Measurements from ENCODE around the gene RHOC. TPM values are rescaled to one million over a fixed set of nuclear protein-coding genes. Genes with fewer than 3 reads are reported as not detected.

Gene RHOC
- total RNA-seq, 1 experiment from 2014 or later, result 197 TPM

DNA sequence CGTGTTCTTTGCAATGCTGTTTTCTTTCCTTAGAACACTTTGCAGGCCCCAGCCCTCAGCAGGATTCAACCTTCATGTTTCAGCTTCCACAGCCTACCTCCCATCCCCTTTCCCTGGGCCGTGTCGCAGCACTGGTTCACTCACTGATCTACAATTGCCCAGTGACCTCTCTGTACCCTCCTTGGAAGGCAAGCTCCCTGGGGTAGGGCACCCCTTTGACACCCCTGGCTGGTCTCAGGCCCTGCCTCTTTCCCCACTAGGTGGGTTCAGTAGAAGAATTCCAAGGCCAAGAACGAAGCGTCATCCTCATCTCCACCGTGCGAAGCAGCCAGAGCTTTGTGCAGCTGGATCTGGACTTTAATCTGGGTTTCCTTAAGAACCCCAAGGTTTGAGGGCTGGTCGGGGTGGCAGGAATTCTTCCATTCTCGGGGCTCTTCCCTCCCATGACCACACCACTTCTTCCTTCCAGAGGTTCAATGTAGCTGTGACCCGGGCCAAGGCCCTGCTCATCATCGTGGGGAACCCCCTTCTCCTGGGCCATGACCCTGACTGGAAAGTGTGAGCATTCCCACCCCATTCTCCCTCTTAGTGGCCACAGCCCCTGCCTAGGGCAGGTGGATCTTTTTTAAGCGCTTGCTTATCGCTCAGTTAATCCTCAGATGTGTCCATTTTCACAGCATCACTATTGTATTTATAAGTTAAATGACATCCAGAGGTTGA, 7.3 kb downstream of the RHOC start:
- in situ Hi-C loops (cut with HindIII; ENCODE audit: low pct_unique_long_range_greater_than_20kb, low sequenced_read_pairs) (no loop called here), intact Hi-C loops (cut with micrococcal nuclease; ENCODE audit: unreplicated experiment) (no loop called here)
- Histone ChIP-seq H3K4me3 (ENCODE audit: low read depth in 2 of 2, low read length in 2 of 2) (no peak overlapping the region), H3K4me1 (ENCODE audit: control insufficient read depth, insufficient read depth, low read length) (peaks cover 52% of the 10 kb centered on the region), H3K27ac (ENCODE audit: low read length) (peak overlapping the region; percentile 66), H3K9me3 (ENCODE audit: control insufficient read depth, insufficient read depth, low read depth, low read length) (no peaks in the 10 kb centered on the region), H3K36me3 (ENCODE audit: control insufficient read depth, insufficient read depth, low read length) (peaks cover under 1% of the 10 kb centered on the region), H3K27me3 (ENCODE audit: control insufficient read depth, insufficient read depth, low read length) (no peaks in the 10 kb centered on the region)
- ATAC-seq (no peak), DNase-seq (ENCODE audit: low read depth, low spot score) (no peak)
- TF ChIP-seq SIN3A (IDR thresholded peaks at IDR 0.05; ENCODE audit: borderline replicate concordance, insufficient read depth, low read depth, low read length), result no peak
- no peak for TF ChIP-seq POLR2AphosphoS5 (IDR thresholded peaks at IDR 0.05; ENCODE audit: low read depth, low read length)
- TF ChIP-seq, protein P1, sequence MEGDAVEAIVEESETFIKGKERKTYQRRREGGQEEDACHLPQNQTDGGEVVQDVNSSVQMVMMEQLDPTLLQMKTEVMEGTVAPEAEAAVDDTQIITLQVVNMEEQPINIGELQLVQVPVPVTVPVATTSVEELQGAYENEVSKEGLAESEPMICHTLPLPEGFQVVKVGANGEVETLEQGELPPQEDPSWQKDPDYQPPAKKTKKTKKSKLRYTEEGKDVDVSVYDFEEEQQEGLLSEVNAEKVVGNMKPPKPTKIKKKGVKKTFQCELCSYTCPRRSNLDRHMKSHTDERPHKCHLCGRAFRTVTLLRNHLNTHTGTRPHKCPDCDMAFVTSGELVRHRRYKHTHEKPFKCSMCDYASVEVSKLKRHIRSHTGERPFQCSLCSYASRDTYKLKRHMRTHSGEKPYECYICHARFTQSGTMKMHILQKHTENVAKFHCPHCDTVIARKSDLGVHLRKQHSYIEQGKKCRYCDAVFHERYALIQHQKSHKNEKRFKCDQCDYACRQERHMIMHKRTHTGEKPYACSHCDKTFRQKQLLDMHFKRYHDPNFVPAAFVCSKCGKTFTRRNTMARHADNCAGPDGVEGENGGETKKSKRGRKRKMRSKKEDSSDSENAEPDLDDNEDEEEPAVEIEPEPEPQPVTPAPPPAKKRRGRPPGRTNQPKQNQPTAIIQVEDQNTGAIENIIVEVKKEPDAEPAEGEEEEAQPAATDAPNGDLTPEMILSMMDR (IDR thresholded peaks at IDR 0.05), result no peak
- TF ChIP-seq, protein P2, sequence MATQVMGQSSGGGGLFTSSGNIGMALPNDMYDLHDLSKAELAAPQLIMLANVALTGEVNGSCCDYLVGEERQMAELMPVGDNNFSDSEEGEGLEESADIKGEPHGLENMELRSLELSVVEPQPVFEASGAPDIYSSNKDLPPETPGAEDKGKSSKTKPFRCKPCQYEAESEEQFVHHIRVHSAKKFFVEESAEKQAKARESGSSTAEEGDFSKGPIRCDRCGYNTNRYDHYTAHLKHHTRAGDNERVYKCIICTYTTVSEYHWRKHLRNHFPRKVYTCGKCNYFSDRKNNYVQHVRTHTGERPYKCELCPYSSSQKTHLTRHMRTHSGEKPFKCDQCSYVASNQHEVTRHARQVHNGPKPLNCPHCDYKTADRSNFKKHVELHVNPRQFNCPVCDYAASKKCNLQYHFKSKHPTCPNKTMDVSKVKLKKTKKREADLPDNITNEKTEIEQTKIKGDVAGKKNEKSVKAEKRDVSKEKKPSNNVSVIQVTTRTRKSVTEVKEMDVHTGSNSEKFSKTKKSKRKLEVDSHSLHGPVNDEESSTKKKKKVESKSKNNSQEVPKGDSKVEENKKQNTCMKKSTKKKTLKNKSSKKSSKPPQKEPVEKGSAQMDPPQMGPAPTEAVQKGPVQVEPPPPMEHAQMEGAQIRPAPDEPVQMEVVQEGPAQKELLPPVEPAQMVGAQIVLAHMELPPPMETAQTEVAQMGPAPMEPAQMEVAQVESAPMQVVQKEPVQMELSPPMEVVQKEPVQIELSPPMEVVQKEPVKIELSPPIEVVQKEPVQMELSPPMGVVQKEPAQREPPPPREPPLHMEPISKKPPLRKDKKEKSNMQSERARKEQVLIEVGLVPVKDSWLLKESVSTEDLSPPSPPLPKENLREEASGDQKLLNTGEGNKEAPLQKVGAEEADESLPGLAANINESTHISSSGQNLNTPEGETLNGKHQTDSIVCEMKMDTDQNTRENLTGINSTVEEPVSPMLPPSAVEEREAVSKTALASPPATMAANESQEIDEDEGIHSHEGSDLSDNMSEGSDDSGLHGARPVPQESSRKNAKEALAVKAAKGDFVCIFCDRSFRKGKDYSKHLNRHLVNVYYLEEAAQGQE (IDR thresholded peaks at IDR 0.05; ENCODE audit: insufficient read depth in 1 of 2, low read depth in 2 of 2, low read length in 1 of 2), result no peak
- TF ChIP-seq TCF7L2 (IDR thresholded peaks at IDR 0.05; ENCODE audit: low read depth, low read length), result no peak
- POLR2A ChIA-PET, result interaction anchor here (0.6 kb wide), 1 partner anchor 81 kb away, joined by 6 read pairs; no protein-coding TSS in a partner anchor
- CTCF ChIA-PET, result no interaction called here
- no TSS peak for BruUV-seq (replicated peaks)

DNA sequence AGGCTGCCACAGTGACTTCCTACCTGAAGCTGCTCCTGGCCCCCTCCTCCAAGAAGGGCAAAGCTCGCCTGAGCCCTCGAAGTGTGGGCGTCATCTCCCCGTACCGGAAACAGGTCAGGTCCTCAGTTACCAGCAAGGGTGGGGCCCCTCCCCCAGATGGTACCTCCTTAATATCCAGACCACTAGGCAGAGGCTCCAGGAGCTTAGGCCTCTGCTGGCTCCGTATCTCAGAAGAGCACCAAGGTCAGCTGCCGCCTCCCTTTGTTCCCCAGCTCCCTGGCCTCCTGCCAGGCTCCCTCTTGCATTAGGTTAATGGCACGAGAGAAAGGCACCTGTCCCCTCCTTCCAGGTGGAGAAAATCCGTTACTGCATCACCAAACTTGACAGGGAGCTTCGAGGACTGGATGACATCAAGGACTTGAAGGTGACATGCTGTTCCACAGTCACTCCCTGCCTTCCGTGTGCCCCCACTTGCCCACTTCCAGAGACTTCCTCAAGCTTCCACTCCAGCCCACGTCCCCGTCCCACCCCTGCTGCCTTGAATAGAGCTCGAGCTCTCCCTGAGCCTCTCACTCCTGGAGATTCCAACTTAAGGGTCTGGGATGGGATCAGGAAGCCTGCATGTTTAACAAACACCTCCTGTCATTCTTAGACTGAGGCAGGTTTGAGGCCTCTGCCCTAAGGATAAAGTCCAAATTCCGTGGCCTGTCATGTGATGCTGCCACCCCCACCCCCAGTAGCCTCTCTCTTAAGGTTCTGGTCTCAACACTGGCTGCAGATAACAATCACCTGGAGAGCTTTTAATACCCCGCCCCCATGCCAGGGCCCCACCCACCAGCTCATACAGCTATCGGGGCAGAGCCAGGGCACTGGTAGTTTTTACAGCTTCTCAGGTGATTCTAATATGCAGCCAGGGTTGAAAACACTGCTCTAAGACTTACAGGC, 8.3 kb downstream of the RHOC start:
- ATAC-seq, result no peak
- no peaks in the 10 kb centered on the region; the same call in 1 of the 2 replicates for H3K36me3 ChIP-seq (ENCODE audit: control insufficient read depth, insufficient read depth, low read length)
- no peak for DNase-seq (ENCODE audit: low read depth, low spot score)
- no TSS peak for BruUV-seq (replicated peaks)
- ChIA-PET CTCF (interaction anchor here (0.6 kb wide), 1 partner anchor 13 kb away, joined by 6 read pairs; no protein-coding TSS in a partner anchor), POLR2A (interaction anchor here (0.6 kb wide), 1 partner anchor 80 kb away, joined by 6 read pairs; no protein-coding TSS in a partner anchor)
- H3K27ac ChIP-seq (ENCODE audit: low read length), result peak overlapping the region; percentile 66; the same call in 1 of the 2 replicates
- intact Hi-C loops (cut with micrococcal nuclease; ENCODE audit: unreplicated experiment), result no loop called here
- peaks cover 43% of the 10 kb centered on the region for H3K4me1 ChIP-seq (ENCODE audit: control insufficient read depth, insufficient read depth, low read length)
- H3K27me3 ChIP-seq (ENCODE audit: control insufficient read depth, insufficient read depth, low read length), result no peaks in the 10 kb centered on the region
- no peak overlapping the region for H3K4me3 ChIP-seq (ENCODE audit: low read depth in 2 of 2, low read length in 2 of 2)
- no peak for TF ChIP-seq SIN3A (IDR thresholded peaks at IDR 0.05; ENCODE audit: borderline replicate concordance, insufficient read depth, low read depth, low read length)
- TF ChIP-seq, protein P2 (IDR thresholded peaks at IDR 0.05; ENCODE audit: insufficient read depth in 1 of 2, low read depth in 2 of 2, low read length in 1 of 2), result no peak
- TF ChIP-seq TCF7L2 (IDR thresholded peaks at IDR 0.05; ENCODE audit: low read depth, low read length), result no peak
- TF ChIP-seq POLR2AphosphoS5 (IDR thresholded peaks at IDR 0.05; ENCODE audit: low read depth, low read length), result no peak
- TF ChIP-seq, protein P1 (IDR thresholded peaks at IDR 0.05), result no peak
- H3K9me3 ChIP-seq (ENCODE audit: control insufficient read depth, insufficient read depth, low read depth, low read length), result no peaks in the 10 kb centered on the region
- in situ Hi-C loops (cut with HindIII; ENCODE audit: low pct_unique_long_range_greater_than_20kb, low sequenced_read_pairs), result no loop called here

Data from Panc1 (cell line).